B cell (primary cell): ENCODE measurements around the gene C16orf54. TPM values are rescaled to one million over a fixed set of nuclear protein-coding genes. Genes with fewer than 3 reads are reported as not detected.
"Not testable (repeated sequence)": the region's sequence is repeated elsewhere in the genome, so short reads cannot be mapped to it uniquely, and the experiment has no call there.

Source experiments
- ATAC-seq: fragments of 200-7000 bp; cut with Tn5 transposase; one replicate; pipeline ENCODE4 v1.10.0; 2021; ENCODE audit warnings: low read depth, mild to moderate bottlenecking, moderate number of reproducible peaks, moderate library complexity
- CTCF ChIA-PET: fragments of 350-600 bp; sonication (Branson Sonifier 250); formaldehyde crosslinking; loops from one replicate; lab custom pipeline; 2021; ENCODE audit warnings: antibody characterized with exemption, inconsistent platforms; lab: Charles Lee
- POLR2A ChIA-PET: fragments of 350-600 bp; sonication (Branson Sonifier 250); formaldehyde crosslinking; loops from one replicate; lab custom pipeline; 2021; ENCODE audit warnings: antibody characterized with exemption; lab: Charles Lee
- DNase-seq: peaks from one replicate; pipeline ENCODE4 v3.0.0; 2013
- H2AFZ ChIP-seq: 2 replicates; pipeline ENCODE4 v1.6.1; 2012; ENCODE audit warnings: mild to moderate bottlenecking, low read depth, low read length; ENCODE audit not compliant: insufficient read depth, poor library complexity, severe bottlenecking
- H3K27ac ChIP-seq, 2 donors: 1 replicate in 1 of 2; 2 replicates in 1 of 2; pipeline ENCODE4 v1.5.1; 2012 to 2013; ENCODE audit warnings: low read length in 2 of 2, mild to moderate bottlenecking in 2 of 2, moderate library complexity in 1 of 2
- H3K27me3 ChIP-seq, 4 experiments: fragments of 200-600 bp in 1 of 4; sonication (generic) in 1 of 4; replicated peaks in 1 of 4; 1 replicate in 2 of 4; 2 replicates in 2 of 4; pipeline versions ENCODE4 v1.6.1 to v1.7.0; 2013 to 2016; ENCODE audit warnings: low read length in 3 of 4, mild to moderate bottlenecking in 2 of 4, mixed read lengths in 1 of 4, moderate library complexity in 1 of 4; ENCODE audit not compliant: insufficient read depth in 4 of 4, control insufficient read depth in 3 of 4; ENCODE audit errors: control extremely low read depth in 1 of 4
- H3K36me3 ChIP-seq, 2 experiments: replicated peaks in 1 of 2; 1 replicate in 1 of 2; 2 replicates in 1 of 2; pipeline versions ENCODE4 v1.6.1 to v1.7.1; 2013; ENCODE audit warnings: low read length in 1 of 2; ENCODE audit not compliant: insufficient read depth in 2 of 2, control insufficient read depth in 1 of 2; ENCODE audit errors: control extremely low read depth in 1 of 2, extremely low read depth in 1 of 2
- H3K4me1 ChIP-seq, 2 donors: fragments of 200-600 bp in 1 of 2; sonication (generic) in 1 of 2; 1 replicate in 1 of 2; 2 replicates in 1 of 2; pipeline versions ENCODE4 v1.5.1 to v1.6.1; 2013 to 2017; ENCODE audit warnings: low read length in 2 of 2; ENCODE audit not compliant: control insufficient read depth in 2 of 2, insufficient read depth in 2 of 2
- H3K4me2 ChIP-seq: replicated peaks from 2 replicates; pipeline ENCODE3; 2012; ENCODE audit warnings: mild to moderate bottlenecking, low read depth, low read length; ENCODE audit not compliant: poor library complexity, severe bottlenecking
- H3K4me3 ChIP-seq, 5 experiments: fragments of 200-600 bp in 1 of 5; sonication (generic) in 1 of 5; 1 replicate in 3 of 5; 2 replicates in 2 of 5; pipeline versions ENCODE4 v1.5.1 to v1.7.0; 2011 to 2016; ENCODE audit warnings: low read length in 4 of 5, mild to moderate bottlenecking in 4 of 5, low read depth in 2 of 5, control low read depth in 1 of 5, moderate library complexity in 1 of 5; ENCODE audit not compliant: insufficient read depth in 1 of 5; ENCODE audit errors: control extremely low read depth in 1 of 5, extremely low read depth in 1 of 5
- H3K79me2 ChIP-seq: fragments of 200-600 bp; sonication (generic); one replicate; pipeline ENCODE4 v1.6.0; 2016; ENCODE audit warnings: low read length; ENCODE audit not compliant: control insufficient read depth, insufficient read depth
- H3K9ac ChIP-seq: fragments of 200-600 bp; sonication (generic); 2 replicates; pipeline ENCODE4 v1.6.1; 2017; ENCODE audit warnings: mild to moderate bottlenecking, low read length, moderate library complexity
- H3K9me3 ChIP-seq, 3 donors: one replicate each; pipeline versions ENCODE4 v1.6.1 to v1.7.1; 2013; ENCODE audit warnings: low read length in 2 of 3; ENCODE audit not compliant: control insufficient read depth in 2 of 3, insufficient read depth in 1 of 3; ENCODE audit errors: control extremely low read depth in 1 of 3
- H4K20me1 ChIP-seq: 2 replicates; pipeline ENCODE4 v1.6.0; 2012; ENCODE audit warnings: mild to moderate bottlenecking, low read length; ENCODE audit not compliant: insufficient read depth, control insufficient read depth, poor library complexity, severe bottlenecking
- H3K27ac Mint-ChIP-seq: one replicate; pipeline ENCODE4 v1.8.0; 2021; ENCODE audit warnings: mixed read lengths
- H3K27me3 Mint-ChIP-seq: one replicate; pipeline ENCODE4 v1.8.0; 2021; ENCODE audit warnings: mixed read lengths
- H3K4me1 Mint-ChIP-seq: one replicate; pipeline ENCODE4 v1.8.0; 2021; ENCODE audit warnings: mixed read lengths
- H3K4me3 Mint-ChIP-seq: one replicate; pipeline ENCODE4 v1.8.0; 2021; ENCODE audit warnings: mixed read lengths
- H3K9me3 Mint-ChIP-seq: one replicate; pipeline ENCODE4 v1.8.0; 2022; ENCODE audit warnings: mixed read lengths; ENCODE audit not compliant: insufficient read depth
- EZH2 ChIP-seq: IDR thresholded peaks from 2 replicates; pipeline ENCODE4 v1.6.1; 2012; ENCODE audit warnings: borderline replicate concordance, low read depth, mild to moderate bottlenecking, moderate library complexity, low read length; ENCODE audit not compliant: insufficient read depth, poor library complexity, severe bottlenecking
- WGBS: methylation state at CpG from one replicate; pipeline ENCODE4 v1.1.5; 2013; ENCODE audit warnings: missing lambda C conversion rate; ENCODE audit not compliant: insufficient coverage; 5-methylcytosine and 5-hydroxymethylcytosine counted together
- intact Hi-C: fragments of 100-400 bp; cut with micrococcal nuclease; formaldehyde crosslinking; loops from one replicate; pipeline ENCODE4 v1.10.0; 2022
- polyA plus RNA-seq: library from polyadenylated mRNA; depleted of rRNA; stranded (reverse); fragments of >200 nt; gene quantifications from 2 replicates; pipeline ENCODE4 v1.2.3, GENCODE V29; 2012
- total RNA-seq, 2 donors: library from RNA; stranded (reverse); fragments of 120-200 nt in 1 of 2; gene quantifications; 1 replicate in 1 of 2; 2 replicates in 1 of 2; pipeline versions ENCODE4 v1.2.3 to v1.2.4, GENCODE V29; 2013 to 2022
- TF ChIP-seq, protein P1 (sequence below): fragments of 200-600 bp; IDR thresholded peaks from one replicate; pipeline ENCODE4 v1.8.0; 2022; ENCODE audit warnings: antibody characterized with exemption, mild to moderate bottlenecking

Gene C16orf54
- total and polyA plus RNA-seq, 2 donors (not counting 1 experiment from before 2014, with no cell fraction given): 44.0 to 68.3 TPM

DNA sequence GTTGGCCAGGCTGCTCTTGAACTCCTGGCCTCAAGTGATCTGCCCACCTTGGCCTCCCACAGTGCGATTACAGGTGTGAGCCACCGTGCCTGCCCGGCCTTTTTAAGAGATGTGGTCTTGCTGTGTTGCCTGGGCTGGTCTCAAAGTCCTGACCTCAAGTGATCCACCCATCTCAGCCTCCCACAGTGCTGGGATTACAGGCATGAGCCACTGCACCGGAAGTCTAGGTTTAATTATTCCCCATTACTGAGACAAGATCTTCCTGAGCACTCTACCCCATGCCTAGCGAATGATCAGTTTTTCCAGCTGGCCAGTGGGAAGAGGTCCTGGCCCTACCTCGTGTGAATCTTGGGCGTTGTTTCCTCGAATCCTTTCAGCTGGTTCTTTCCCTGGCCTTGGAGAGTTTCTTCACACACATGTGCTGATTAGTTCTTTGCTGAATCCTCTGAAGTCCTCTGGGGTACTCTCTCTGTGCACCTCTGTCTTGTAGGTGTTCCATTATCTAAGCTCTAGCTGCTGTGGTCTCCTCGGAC, 18.9 kb downstream of the C16orf54 start:
- intact Hi-C loops: no loop called here
- Histone ChIP-seq H3K9me3 (peaks cover 0 to 2% (median 0%) of the 10 kb centered on the region in 3 donors), H3K4me3 (no peak overlapping the region), H3K4me1 (peaks cover 8 to 27% of the 10 kb centered on the region in 2 donors), H3K79me2 (no peaks in the 10 kb centered on the region), H2AFZ (no peak overlapping the region), H3K9ac (no peak overlapping the region), H4K20me1 (no peaks in the 10 kb centered on the region), H3K36me3 (no peaks in the 10 kb centered on the region), H3K27ac (no peak overlapping the region), H3K27me3 (no peaks in the 10 kb centered on the region), H3K4me2 (no peak overlapping the region)
- WGBS: 92% methylated on average over 8 of the region's 9 CpGs
- H3K9me3 Mint-ChIP-seq: no peaks in the 10 kb centered on the region
- no peaks in the 10 kb centered on the region for H3K27me3 Mint-ChIP-seq
- no peak overlapping the region for H3K4me3 Mint-ChIP-seq
- TF ChIP-seq, protein P1, sequence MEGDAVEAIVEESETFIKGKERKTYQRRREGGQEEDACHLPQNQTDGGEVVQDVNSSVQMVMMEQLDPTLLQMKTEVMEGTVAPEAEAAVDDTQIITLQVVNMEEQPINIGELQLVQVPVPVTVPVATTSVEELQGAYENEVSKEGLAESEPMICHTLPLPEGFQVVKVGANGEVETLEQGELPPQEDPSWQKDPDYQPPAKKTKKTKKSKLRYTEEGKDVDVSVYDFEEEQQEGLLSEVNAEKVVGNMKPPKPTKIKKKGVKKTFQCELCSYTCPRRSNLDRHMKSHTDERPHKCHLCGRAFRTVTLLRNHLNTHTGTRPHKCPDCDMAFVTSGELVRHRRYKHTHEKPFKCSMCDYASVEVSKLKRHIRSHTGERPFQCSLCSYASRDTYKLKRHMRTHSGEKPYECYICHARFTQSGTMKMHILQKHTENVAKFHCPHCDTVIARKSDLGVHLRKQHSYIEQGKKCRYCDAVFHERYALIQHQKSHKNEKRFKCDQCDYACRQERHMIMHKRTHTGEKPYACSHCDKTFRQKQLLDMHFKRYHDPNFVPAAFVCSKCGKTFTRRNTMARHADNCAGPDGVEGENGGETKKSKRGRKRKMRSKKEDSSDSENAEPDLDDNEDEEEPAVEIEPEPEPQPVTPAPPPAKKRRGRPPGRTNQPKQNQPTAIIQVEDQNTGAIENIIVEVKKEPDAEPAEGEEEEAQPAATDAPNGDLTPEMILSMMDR: no peak
- TF ChIP-seq EZH2: no peak
- ChIA-PET CTCF (interaction anchor here (2.8 kb wide), 1 partner anchor 15 kb away, joined by 7 read pairs; no protein-coding TSS in a partner anchor), POLR2A (no interaction called here)
- DNase-seq: no peak
- ATAC-seq: no peak
- H3K4me1 Mint-ChIP-seq: peaks cover 19% of the 10 kb centered on the region
- no peak overlapping the region for H3K27ac Mint-ChIP-seq

DNA sequence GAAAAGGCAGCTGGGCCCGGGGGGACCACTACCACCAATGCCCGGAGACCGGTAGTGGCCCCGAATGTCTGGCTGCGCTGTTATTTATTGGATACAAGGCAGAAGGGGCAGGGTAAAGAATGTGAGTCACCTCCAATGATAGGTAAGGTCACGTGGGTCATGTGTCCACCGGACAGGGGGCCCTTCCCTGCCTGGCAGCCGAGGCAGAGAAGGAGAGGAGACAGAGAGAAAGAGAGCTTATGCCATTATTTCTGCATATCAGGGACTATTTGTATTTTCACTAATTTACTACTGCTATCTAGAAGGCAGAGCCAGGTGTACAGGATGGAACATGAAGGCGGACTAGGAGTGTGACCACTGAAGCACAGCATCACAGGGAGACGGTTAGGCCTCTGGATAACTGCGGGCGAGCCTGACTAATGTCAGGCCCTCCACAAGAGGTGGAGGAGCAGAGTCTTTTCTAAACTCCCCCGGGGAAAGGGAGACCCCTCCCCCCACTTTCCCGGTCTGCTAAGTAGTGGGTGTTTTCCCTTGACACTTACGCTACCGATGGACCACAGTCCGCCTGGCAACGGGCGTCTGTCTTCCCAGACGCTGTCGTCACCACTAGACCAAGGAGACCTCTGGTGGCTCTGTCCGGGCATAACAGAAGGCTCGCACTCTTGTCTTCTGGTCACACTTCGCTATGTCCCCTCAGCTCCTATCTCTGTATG, 24.5 kb downstream of the C16orf54 start:
- peak overlapping the region; percentile 54 for H2AFZ ChIP-seq
- intact Hi-C loops: loop anchor here (1.0 kb wide), 1 partner anchor 21 kb away; no protein-coding TSS in a partner anchor
- TF ChIP-seq, protein P1: peak; percentile 58
- H3K79me2 ChIP-seq, H3K9ac ChIP-seq, H3K27me3 ChIP-seq, H4K20me1 ChIP-seq, H3K4me1 ChIP-seq, H3K27ac Mint-ChIP-seq, H3K27ac ChIP-seq, H3K27me3 Mint-ChIP-seq, H3K4me1 Mint-ChIP-seq, H3K9me3 Mint-ChIP-seq, H3K9me3 ChIP-seq, H3K36me3 ChIP-seq: not testable (repeated sequence)
- POLR2A ChIA-PET: interaction anchor here (1.3 kb wide), 1 partner anchor 83 kb away, joined by 4 read pairs; no protein-coding TSS in a partner anchor
- CTCF ChIA-PET: interaction anchor here (0.6 to 6.1 kb wide), 17 partner anchors 10 to 127 kb away, joined by 3 to 63 read pairs (median 4); partner anchors contain the start of gene KIF22
- H3K4me3 Mint-ChIP-seq: peak overlapping the region; percentile 70
- peak; percentile 73 for DNase-seq
- ATAC-seq: peak; percentile 76
- whole genome bisulfite sequencing: 17% methylated on average over 6 of the region's 24 CpGs
- H3K4me3 ChIP-seq: peak overlapping the region in 1 of 5 experiments; percentile 17
- H3K4me2 ChIP-seq: peak overlapping the region; percentile 59
